ENCODE measurements around the gene PGAP1. TPM values are rescaled to one million over a fixed set of nuclear protein-coding genes. Genes with fewer than 3 reads are reported as not detected.

PGAP1 gene
- total and polyA plus RNA-seq, 2 donors from 2014 or later = 1.9 to 10.1 TPM

- no peak overlapping the region for H3K27ac ChIP-seq (ENCODE audit: low read depth in 2 of 2, low read length in 2 of 2)
- H3K4me1 ChIP-seq (ENCODE audit: control insufficient read depth in 2 of 3, insufficient read depth in 2 of 3, low read depth in 1 of 3, low read length in 3 of 3) = no peaks in the 10 kb centered on the region
- DNase-seq = no peak
- H3K9ac ChIP-seq (ENCODE audit: low read length in 3 of 3) = no peak overlapping the region
- peaks cover 0 to 2% (median 2%) of the 10 kb centered on the region in 3 donors for H3K36me3 ChIP-seq (ENCODE audit: control insufficient read depth in 2 of 3, insufficient read depth in 3 of 3, low read length in 3 of 3)
- no peak overlapping the region for H3K4me3 ChIP-seq (ENCODE audit: low read length in 3 of 3)
- intact Hi-C loops (cut with DNase I) = no loop called here
- H3K9me3 ChIP-seq (ENCODE audit: control insufficient read depth in 2 of 3, insufficient read depth in 1 of 3, low read length in 3 of 3) = no peaks in the 10 kb centered on the region
- H3K27me3 ChIP-seq (ENCODE audit: control insufficient read depth, insufficient read depth, low read length) = no peaks in the 10 kb centered on the region
- FAIRE-seq = no peak
- no peak for TF ChIP-seq CTCF (IDR thresholded peaks at IDR 0.05; ENCODE audit: borderline replicate concordance, extremely low read depth, insufficient read depth)
Observed at GRCh38 chr2:196846295-196846694, 80.2 kb downstream of the PGAP1 start.

GRCh38 chr2:196845371-196845770 is 81.1 kb downstream of the PGAP1 start:
- no peak overlapping the region for H3K4me3 ChIP-seq (ENCODE audit: low read length in 3 of 3)
- no peaks in the 10 kb centered on the region for H3K4me1 ChIP-seq (ENCODE audit: control insufficient read depth in 2 of 3, insufficient read depth in 2 of 3, low read depth in 1 of 3, low read length in 3 of 3)
- peaks cover 0 to 4% (median 2%) of the 10 kb centered on the region in 3 donors for H3K36me3 ChIP-seq (ENCODE audit: control insufficient read depth in 2 of 3, insufficient read depth in 3 of 3, low read length in 3 of 3)
- intact Hi-C loops (cut with DNase I) = no loop called here
- no peak overlapping the region for H3K9ac ChIP-seq (ENCODE audit: low read length in 3 of 3)
- no peaks in the 10 kb centered on the region for H3K27me3 ChIP-seq (ENCODE audit: control insufficient read depth, insufficient read depth, low read length)
- no peak for TF ChIP-seq CTCF (IDR thresholded peaks at IDR 0.05; ENCODE audit: borderline replicate concordance, extremely low read depth, insufficient read depth)
- H3K27ac ChIP-seq (ENCODE audit: low read depth in 2 of 2, low read length in 2 of 2) = no peak overlapping the region
- FAIRE-seq = no peak
- DNase-seq = no peak
- H3K9me3 ChIP-seq (ENCODE audit: control insufficient read depth in 2 of 3, insufficient read depth in 1 of 3, low read length in 3 of 3) = no peaks in the 10 kb centered on the region

DNA sequence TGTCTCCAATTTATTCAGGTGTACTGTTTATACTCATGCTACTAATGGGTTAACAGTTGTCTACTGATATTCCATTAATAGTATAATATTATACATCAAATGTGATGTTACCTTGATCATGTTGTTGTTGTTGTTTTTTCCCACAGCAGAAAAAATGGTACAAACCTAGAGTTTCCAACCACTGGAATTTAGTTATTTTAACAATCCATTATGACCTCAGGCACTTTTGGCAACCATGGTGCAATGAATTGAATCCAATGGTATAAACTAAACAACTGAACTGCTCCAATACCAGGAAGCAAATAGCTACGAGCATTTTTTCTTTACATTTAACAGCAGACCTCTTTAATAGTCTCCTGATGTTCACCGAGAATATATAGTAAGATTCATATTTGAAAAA is 86.3 kb downstream of the PGAP1 start:
- no peaks in the 10 kb centered on the region for H3K9me3 ChIP-seq (ENCODE audit: control insufficient read depth in 2 of 3, insufficient read depth in 1 of 3, low read length in 3 of 3)
- peaks cover 0 to 4% (median 4%) of the 10 kb centered on the region in 3 donors for H3K36me3 ChIP-seq (ENCODE audit: control insufficient read depth in 2 of 3, insufficient read depth in 3 of 3, low read length in 3 of 3)
- H3K9ac ChIP-seq (ENCODE audit: low read length in 3 of 3) = no peak overlapping the region
- H3K4me1 ChIP-seq (ENCODE audit: control insufficient read depth in 2 of 3, insufficient read depth in 2 of 3, low read depth in 1 of 3, low read length in 3 of 3) = no peaks in the 10 kb centered on the region
- no peaks in the 10 kb centered on the region for H3K27me3 ChIP-seq (ENCODE audit: control insufficient read depth, insufficient read depth, low read length)
- FAIRE-seq (no peak), DNase-seq (no peak)
- TF ChIP-seq CTCF (IDR thresholded peaks at IDR 0.05; ENCODE audit: borderline replicate concordance, extremely low read depth, insufficient read depth) = no peak
- intact Hi-C loops (cut with DNase I) = no loop called here
- no peak overlapping the region for H3K4me3 ChIP-seq (ENCODE audit: low read length in 3 of 3)
- H3K27ac ChIP-seq (ENCODE audit: low read depth in 2 of 2, low read length in 2 of 2) = no peak overlapping the region

DNA sequence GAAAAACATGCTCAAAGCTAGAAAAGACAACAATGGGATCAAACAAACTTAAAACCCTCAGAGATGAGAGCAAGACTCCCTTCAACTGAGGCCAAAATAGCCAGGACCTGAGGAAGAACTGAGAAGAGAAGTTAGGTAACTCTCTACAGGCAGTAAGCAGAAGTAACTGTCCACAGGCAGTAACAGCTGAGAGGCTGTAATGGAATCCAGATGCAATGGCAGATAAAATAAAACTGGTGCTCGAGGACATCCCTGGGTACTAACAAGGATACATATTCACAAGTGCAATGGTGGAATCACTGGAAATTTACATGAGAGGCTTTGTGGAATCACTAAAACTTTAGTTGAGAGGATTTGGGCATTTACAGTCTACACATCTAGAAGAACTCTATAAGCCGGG is 86.9 kb downstream of the PGAP1 start:
- TF ChIP-seq CTCF (IDR thresholded peaks at IDR 0.05; ENCODE audit: borderline replicate concordance, extremely low read depth, insufficient read depth) = no peak
- no peak overlapping the region for H3K9ac ChIP-seq (ENCODE audit: low read length in 3 of 3)
- DNase-seq (no peak), FAIRE-seq (no peak)
- H3K27me3 ChIP-seq (ENCODE audit: control insufficient read depth, insufficient read depth, low read length) = no peaks in the 10 kb centered on the region
- no peaks in the 10 kb centered on the region for H3K9me3 ChIP-seq (ENCODE audit: control insufficient read depth in 2 of 3, insufficient read depth in 1 of 3, low read length in 3 of 3)
- H3K27ac ChIP-seq (ENCODE audit: low read depth in 2 of 2, low read length in 2 of 2) = no peak overlapping the region
- peaks cover 0 to 4% (median 4%) of the 10 kb centered on the region in 3 donors for H3K36me3 ChIP-seq (ENCODE audit: control insufficient read depth in 2 of 3, insufficient read depth in 3 of 3, low read length in 3 of 3)
- H3K4me3 ChIP-seq (ENCODE audit: low read length in 3 of 3) = no peak overlapping the region
- no peaks in the 10 kb centered on the region for H3K4me1 ChIP-seq (ENCODE audit: control insufficient read depth in 2 of 3, insufficient read depth in 2 of 3, low read depth in 1 of 3, low read length in 3 of 3)
- intact Hi-C loops (cut with DNase I) = no loop called here

Measured in kidney (tissue), 14 donors.